ENCODE measurements around the gene BMI1.

GRCh38 chr10:22310928-22311327, 10.0 kb upstream of the BMI1 start:
- TF ChIP-seq CTCF (IDR thresholded peaks at IDR 0.05) (no peak), EZH2 (IDR thresholded peaks at IDR 0.05; ENCODE audit: borderline replicate concordance, insufficient read depth, low read depth, low read length, poor library complexity, severe bottlenecking) (no peak)

Data from B cell (primary cell).